ENCODE measurements around the gene PIP4K2C. TPM values are rescaled to one million over a fixed set of nuclear protein-coding genes. Genes with fewer than 3 reads are reported as not detected.
A peak's percentile ranks its signal among the peaks of the same experiment; 100 is the strongest.

The PIP4K2C gene
- total RNA-seq, 1 experiment from 2014 or later, result 88.6 TPM

- intact Hi-C loops (cut with micrococcal nuclease), result no loop called here
- CTCF ChIA-PET, result interaction anchor here (0.6 kb wide), 1 partner anchor 116 kb away, joined by 11 read pairs; no protein-coding TSS in a partner anchor
- H2AFZ ChIP-seq (ENCODE audit: low read length), result no peak overlapping the region
Measured at GRCh38 chr12:57609781-57610553, 19.0 kb downstream of the PIP4K2C start.

GRCh38 chr12:57610554-57611107 lies 19.6 kb downstream of the PIP4K2C start:
- ATAC-seq (no peak), DNase-seq (no peak)
- intact Hi-C loops (cut with micrococcal nuclease), result no loop called here
- Histone ChIP-seq H4K20me1 (ENCODE audit: low read length) (no peaks in the 10 kb centered on the region), H3K27me3 (ENCODE audit: low read length) (no peaks in the 10 kb centered on the region), H3K27ac (ENCODE audit: low read length) (no peak overlapping the region), H3K79me2 (ENCODE audit: low read length) (no peaks in the 10 kb centered on the region), H3K9me2 (replicated peaks; ENCODE audit: low read length) (no peaks in the 10 kb centered on the region), H2AFZ (ENCODE audit: low read length) (peak overlapping the region; percentile 96), H3K4me1 (ENCODE audit: insufficient read depth, low read length) (peaks cover 9% of the 10 kb centered on the region; the same call in 1 of the 2 replicates), H3F3A (ENCODE audit: low read length, unreplicated experiment) (no peaks in the 10 kb centered on the region), H3K36me3 (ENCODE audit: low read depth, low read length) (no peaks in the 10 kb centered on the region), H3K4me2 (ENCODE audit: low read length) (peak overlapping the region; percentile 88), H3K4me3 (ENCODE audit: low read length) (peak overlapping the region; percentile 78), H3K9me3 (ENCODE audit: low read length) (no peaks in the 10 kb centered on the region), H3K9ac (ENCODE audit: low read length) (peak overlapping the region; percentile 63; the same call in 1 of the 2 replicates)
- ChIA-PET POLR2A (ENCODE audit: unreplicated experiment) (no interaction called here), CTCF (interaction anchor here (0.6 kb wide), 1 partner anchor 27 kb away, joined by 4 read pairs; no protein-coding TSS in a partner anchor)
- TF ChIP-seq EZH2 (IDR thresholded peaks at IDR 0.05; ENCODE audit: low read length, unreplicated experiment) (no peak), EZH2phosphoT487 (IDR thresholded peaks at IDR 0.05; ENCODE audit: borderline replicate concordance, low read length) (no peak), CTCF (conservative IDR thresholded peaks at IDR 0.05; ENCODE audit: low read depth, low read length) (no peak)
- TSS peak; percentile 27 for BruUV-seq (replicated peaks)

More at GRCh38 chr12:57609781-57610553, 19.0 kb downstream of the PIP4K2C start:
- POLR2A ChIA-PET (ENCODE audit: unreplicated experiment), result no interaction called here
- no peaks in the 10 kb centered on the region for H3K27me3 ChIP-seq (ENCODE audit: low read length)
- no peak overlapping the region for H3K9ac ChIP-seq (ENCODE audit: low read length)
- H3K27ac ChIP-seq (ENCODE audit: low read length), result no peak overlapping the region
- ATAC-seq (no peak), DNase-seq (no peak)
- H4K20me1 ChIP-seq (ENCODE audit: low read length), result no peaks in the 10 kb centered on the region
- H3K9me2 ChIP-seq (replicated peaks; ENCODE audit: low read length), result no peaks in the 10 kb centered on the region
- TF ChIP-seq EZH2 (IDR thresholded peaks at IDR 0.05; ENCODE audit: low read length, unreplicated experiment), result no peak
- no peak for TF ChIP-seq EZH2phosphoT487 (IDR thresholded peaks at IDR 0.05; ENCODE audit: borderline replicate concordance, low read length)
- TF ChIP-seq CTCF (conservative IDR thresholded peaks at IDR 0.05; ENCODE audit: low read depth, low read length), result no peak
- H3K4me3 ChIP-seq (ENCODE audit: low read length), result no peak overlapping the region
- no peaks in the 10 kb centered on the region for H3K79me2 ChIP-seq (ENCODE audit: low read length)
- H3F3A ChIP-seq (ENCODE audit: low read length, unreplicated experiment), result no peaks in the 10 kb centered on the region
- H3K4me1 ChIP-seq (ENCODE audit: insufficient read depth, low read length), result peaks cover 14% of the 10 kb centered on the region; the same call in 1 of the 2 replicates
- H3K4me2 ChIP-seq (ENCODE audit: low read length), result no peak overlapping the region
- BruUV-seq (replicated peaks), result no TSS peak
- H3K36me3 ChIP-seq (ENCODE audit: low read depth, low read length), result no peaks in the 10 kb centered on the region
- no peaks in the 10 kb centered on the region for H3K9me3 ChIP-seq (ENCODE audit: low read length)

All from PC-3 (cell line).